Measurements from ENCODE around the gene GATAD2A. TPM values are rescaled to one million over a fixed set of nuclear protein-coding genes. Genes with fewer than 3 reads are reported as not detected.
A peak's percentile ranks its signal among the peaks of the same experiment; 100 is the strongest.

The GATAD2A gene
- total and polyA plus RNA-seq, 2 of the 8 experiments (the other 6 are each of a cell fraction or from before 2014, with no cell fraction given), result 38.4 to 205 TPM

GRCh38 chr19:19451429-19452242 is 46.2 kb downstream of the GATAD2A start:
- Histone ChIP-seq H3K4me1 (replicated peaks in 1 of 4; ENCODE audit: control insufficient read depth in 3 of 4, insufficient read depth in 4 of 4, low read length in 3 of 4) (peaks cover 7 to 11% (median 8%) of the 10 kb centered on the region in 4 experiments), H3K23me2 (ENCODE audit: low read depth, low read length) (no peaks in the 10 kb centered on the region), H3K27ac (ENCODE audit: low read depth, low read length) (0 out of 2 replicates have a peak overlapping the region, but pooled peaks have one; percentile 40), H2BK12ac (ENCODE audit: low read depth, low read length) (no peak overlapping the region), H3K4ac (replicated peaks; ENCODE audit: insufficient read length, low read depth, low read length) (no peak overlapping the region), H3K27me3 (replicated peaks in 1 of 4; ENCODE audit: control insufficient read depth in 3 of 4, extremely low read depth in 1 of 4, insufficient read depth in 3 of 4, low read length in 3 of 4) (no peaks in the 10 kb centered on the region), H3K4me2 (ENCODE audit: insufficient read depth in 1 of 2, low read depth in 2 of 2, low read length in 2 of 2) (no peak overlapping the region), H2BK120ac (replicated peaks; ENCODE audit: low read depth, low read length) (no peak overlapping the region), H3K9me3 (ENCODE audit: insufficient read depth in 2 of 2, low read depth in 1 of 2, low read length in 1 of 2) (no peaks in the 10 kb centered on the region), H3K79me2 (ENCODE audit: control insufficient read depth in 1 of 2, insufficient read depth in 2 of 2, low read length in 2 of 2) (peaks cover 51 to 99% of the 10 kb centered on the region in 2 experiments), H2BK20ac (ENCODE audit: low read length) (no peak overlapping the region), H4K91ac (replicated peaks; ENCODE audit: insufficient read length, low read length) (no peak overlapping the region), H4K20me1 (replicated peaks in 1 of 2; ENCODE audit: control insufficient read depth in 1 of 2, insufficient read depth in 2 of 2, low read length in 2 of 2) (peaks cover 40 to 54% of the 10 kb centered on the region in 2 experiments), H3K4me3 (ENCODE audit: extremely low read depth in 1 of 4, insufficient read depth in 2 of 4, low read depth in 3 of 4, low read length in 4 of 4) (no peak overlapping the region), H3K23ac (ENCODE audit: insufficient read length) (no peak overlapping the region), H2AFZ (ENCODE audit: low read length) (no peak overlapping the region), H2AK5ac (ENCODE audit: low read depth, low read length) (peak overlapping the region; percentile 77; the same call in 1 of the 2 replicates), H3K18ac (ENCODE audit: extremely low read depth, low read length) (no peak overlapping the region), H3K14ac (ENCODE audit: insufficient read length) (no peak overlapping the region), H3K79me1 (ENCODE audit: low read depth, low read length) (peaks cover 39% of the 10 kb centered on the region), H3K36me3 (ENCODE audit: control insufficient read depth in 2 of 4, insufficient read depth in 4 of 4, low read length in 3 of 4) (no peaks in the 10 kb centered on the region; a peak in 1 of 8 replicates), H4K5ac (ENCODE audit: insufficient read length, low read depth, low read length) (no peak overlapping the region), H2BK15ac (ENCODE audit: low read length) (no peak overlapping the region), H2BK5ac (ENCODE audit: low read depth, low read length) (peak overlapping the region; percentile 52), H4K8ac (ENCODE audit: extremely low read depth, insufficient read depth, low read length) (no peak overlapping the region), H3K9ac (replicated peaks in 1 of 4; ENCODE audit: extremely low read depth in 1 of 4, low read depth in 3 of 4, low read length in 3 of 4) (no peak overlapping the region), H3K56ac (replicated peaks; ENCODE audit: insufficient read length, low read depth, low read length) (no peak overlapping the region)
- 93% methylated on average over 13 of the region's 13 CpGs; no CpG with 5 or more reads in 1 of the 2 experiments for WGBS, 2 experiments (ENCODE audit: extremely low coverage in 1 of 2, insufficient coverage in 1 of 2, insufficient read length in 1 of 2, insufficient replicate concordance in 2 of 2, low coverage in 1 of 2, low lambda C conversion rate in 2 of 2, missing lambda C conversion rate in 1 of 2)
- no peak for DNase-seq (ENCODE audit: low read depth in 1 of 2, low spot score in 2 of 2)
- ChIA-PET CTCF (ENCODE audit: partially characterized antibody) (interaction anchor here (0.6 to 2.2 kb wide), 5 partner anchors 9 to 73 kb away, joined by 3 to 10 read pairs (median 3); no protein-coding TSS in a partner anchor), POLR2A (ENCODE audit: partially characterized antibody) (no interaction called here)
- FAIRE-seq, result no peak
- TF ChIP-seq GTF2F1 (IDR thresholded peaks at IDR 0.05; ENCODE audit: borderline replicate concordance, low read depth, low read length) (no peak), SP1 (IDR thresholded peaks at IDR 0.05; ENCODE audit: low read depth, low read length) (no peak), CEBPB (IDR thresholded peaks at IDR 0.05; ENCODE audit: low read depth, low read length) (no peak), NANOG (IDR thresholded peaks at IDR 0.05; ENCODE audit: insufficient read depth, low read depth, low read length, poor library complexity, severe bottlenecking) (no peak), E2F6 (IDR thresholded peaks at IDR 0.05) (no peak), HDAC2 (IDR thresholded peaks at IDR 0.05; ENCODE audit: borderline replicate concordance in 1 of 2, low read depth in 2 of 2, low read length in 2 of 2) (no peak), PHF8 (conservative IDR thresholded peaks at IDR 0.05; ENCODE audit: low read depth, low read length) (no peak), RNF2 (IDR thresholded peaks at IDR 0.05; ENCODE audit: borderline replicate concordance, low read depth, low read length, missing control alignments, poor library complexity, severe bottlenecking) (no peak), ZNF274 (IDR thresholded peaks at IDR 0.05; ENCODE audit: borderline replicate concordance, extremely low read depth, low read length) (no peak), TAF1 (IDR thresholded peaks at IDR 0.05; ENCODE audit: low read depth, low read length) (no peak), KDM1A (IDR thresholded peaks at IDR 0.05; ENCODE audit: borderline replicate concordance, low read length) (no peak)

All from H1 (cell line).